ENCODE results near the gene GOLGA8B.
"Not testable (repeated sequence)": the region's sequence is repeated elsewhere in the genome, so short reads cannot be mapped to it uniquely, and the experiment has no call there.

DNA sequence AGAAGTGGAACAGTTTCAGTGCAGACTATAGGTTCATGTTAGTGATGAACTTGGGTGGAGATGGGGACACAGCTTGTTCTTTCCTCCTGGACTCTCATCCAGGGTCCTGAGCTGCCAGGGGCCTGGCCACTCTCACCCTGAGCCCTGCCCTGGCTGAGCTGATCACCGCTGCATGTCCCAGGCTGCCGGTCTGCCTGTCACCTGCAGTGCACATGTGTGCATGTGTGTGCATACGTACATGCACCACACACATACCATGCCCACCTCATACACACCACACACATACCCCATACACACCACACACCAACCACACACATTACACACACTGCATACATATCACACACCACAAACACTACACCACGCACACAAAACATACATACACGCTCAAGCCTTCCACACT is 29.3 kb downstream of the GOLGA8B start:
- TF ChIP-seq, protein P1, sequence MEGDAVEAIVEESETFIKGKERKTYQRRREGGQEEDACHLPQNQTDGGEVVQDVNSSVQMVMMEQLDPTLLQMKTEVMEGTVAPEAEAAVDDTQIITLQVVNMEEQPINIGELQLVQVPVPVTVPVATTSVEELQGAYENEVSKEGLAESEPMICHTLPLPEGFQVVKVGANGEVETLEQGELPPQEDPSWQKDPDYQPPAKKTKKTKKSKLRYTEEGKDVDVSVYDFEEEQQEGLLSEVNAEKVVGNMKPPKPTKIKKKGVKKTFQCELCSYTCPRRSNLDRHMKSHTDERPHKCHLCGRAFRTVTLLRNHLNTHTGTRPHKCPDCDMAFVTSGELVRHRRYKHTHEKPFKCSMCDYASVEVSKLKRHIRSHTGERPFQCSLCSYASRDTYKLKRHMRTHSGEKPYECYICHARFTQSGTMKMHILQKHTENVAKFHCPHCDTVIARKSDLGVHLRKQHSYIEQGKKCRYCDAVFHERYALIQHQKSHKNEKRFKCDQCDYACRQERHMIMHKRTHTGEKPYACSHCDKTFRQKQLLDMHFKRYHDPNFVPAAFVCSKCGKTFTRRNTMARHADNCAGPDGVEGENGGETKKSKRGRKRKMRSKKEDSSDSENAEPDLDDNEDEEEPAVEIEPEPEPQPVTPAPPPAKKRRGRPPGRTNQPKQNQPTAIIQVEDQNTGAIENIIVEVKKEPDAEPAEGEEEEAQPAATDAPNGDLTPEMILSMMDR (IDR thresholded peaks at IDR 0.05): not testable (repeated sequence)
- not testable (repeated sequence) for TF ChIP-seq POLR2A (IDR thresholded peaks at IDR 0.05)

Measured in uterus (tissue), 2 donors.